D721Med (cell line): Measurements from ENCODE around the gene PAK1.

Experiments
- DNase-seq: peaks from one replicate; pipeline ENCODE4 v3.0.0; 2011; ENCODE audit warnings: low spot score; ENCODE audit not compliant: insufficient read length
- FAIRE-seq: peaks from 2 replicates; lab custom pipeline; 2011; peaks lifted over from hg19 to GRCh38; lab: Jason Lieb, UNC
- CTCF ChIP-seq: IDR thresholded peaks from 2 replicates; pipeline ENCODE4 v1.5.1; 2012; ENCODE audit warnings: mild to moderate bottlenecking, control low read depth; ENCODE audit not compliant: insufficient read depth; ENCODE audit errors: missing control alignments

PAK1 gene

GRCh38 chr11:77400775-77401449 lies 73.0 kb downstream of the PAK1 start:
- DNase-seq, result no peak
- no peak for FAIRE-seq
- no peak for TF ChIP-seq CTCF

- DNase-seq (no peak), FAIRE-seq (no peak)
- TF ChIP-seq CTCF, result no peak
These were observed 73.6 kb downstream of the PAK1 start for GRCh38 chr11:77400271-77400670.

- no peak for DNase-seq
- TF ChIP-seq CTCF, result no peak
- no peak for FAIRE-seq
These were observed 76.3 kb downstream of the PAK1 start for GRCh38 chr11:77397631-77398030.

- no peak for DNase-seq
These were observed 77.0 kb downstream of the PAK1 start for GRCh38 chr11:77396911-77397310.

GRCh38 chr11:77396305-77396704 lies 77.6 kb downstream of the PAK1 start:
- DNase-seq (no peak), FAIRE-seq (no peak)

More at GRCh38 chr11:77396911-77397310, 77.0 kb downstream of the PAK1 start:
- TF ChIP-seq CTCF, result no peak
- FAIRE-seq, result no peak

GRCh38 chr11:77395460-77396173 lies 78.3 kb downstream of the PAK1 start:
- FAIRE-seq (no peak), DNase-seq (no peak)
- no peak for TF ChIP-seq CTCF

More at GRCh38 chr11:77396305-77396704, 77.6 kb downstream of the PAK1 start:
- TF ChIP-seq CTCF, result no peak

- FAIRE-seq (no peak), DNase-seq (no peak)
- no peak for TF ChIP-seq CTCF
These were observed 81.1 kb downstream of the PAK1 start for GRCh38 chr11:77392842-77393241.
